A673 (cell line): ENCODE measurements around the gene STK33. TPM values are rescaled to one million over a fixed set of nuclear protein-coding genes. Genes with fewer than 3 reads are reported as not detected.
A peak's percentile ranks its signal among the peaks of the same experiment; 100 is the strongest.

Experiments
- Bru-seq: library from RNA; stranded (reverse); fragments of 400-500 nt; gene quantifications from one replicate; lab custom pipeline; 2021; lab: Mats Ljungman, UMichigan
- BruChase-seq, 2 experiments: library from RNA; stranded (reverse); fragments of 400-500 nt; gene quantifications; one replicate each; lab custom pipeline; 2021; lab: Mats Ljungman, UMichigan
- BruUV-seq: library from RNA; stranded (reverse); fragments of 400-500 nt; replicated peaks from 2 replicates; lab custom pipeline; 2021; lab: Mats Ljungman, UMichigan
- CTCF ChIA-PET: fragments of 300-600 bp; sonication (Branson Sonifier 250); formaldehyde crosslinking; loops from one replicate; lab custom pipeline; 2022; ENCODE audit warnings: antibody characterized with exemption; lab: Charles Lee
- POLR2A ChIA-PET: fragments of 300-600 bp; sonication (Branson Sonifier 250); formaldehyde crosslinking; loops from one replicate; lab custom pipeline; 2022; ENCODE audit warnings: antibody characterized with exemption; ENCODE audit not compliant: low non-redundant PET; lab: Charles Lee
- DNase-seq: peaks from one replicate; pipeline ENCODE4 v3.0.0-alpha.2; 2015; ENCODE audit warnings: low spot score
- H3K27ac ChIP-seq: fragments of 200-600 bp; sonication (generic); 2 replicates; pipeline ENCODE4 v1.5.1; 2016; ENCODE audit warnings: mixed run types, low read depth, mild to moderate bottlenecking, mixed read lengths, antibody characterized with exemption, low read length; ENCODE audit not compliant: poor library complexity, severe bottlenecking
- H3K27me3 ChIP-seq: fragments of 200-600 bp; sonication (generic); replicated peaks from 2 replicates; pipeline ENCODE4 v1.6.1; 2017; ENCODE audit warnings: mixed run types, low read depth, mild to moderate bottlenecking, mixed read lengths, antibody characterized with exemption, low read length; ENCODE audit not compliant: insufficient read depth, poor library complexity
- H3K36me3 ChIP-seq: fragments of 200-600 bp; sonication (generic); 2 replicates; pipeline ENCODE4 v1.6.1; 2016; ENCODE audit warnings: mixed run types, mild to moderate bottlenecking, mixed read lengths, antibody characterized with exemption, low read length; ENCODE audit not compliant: insufficient read depth, poor library complexity, severe bottlenecking
- H3K4me1 ChIP-seq: fragments of 200-600 bp; sonication (generic); 2 replicates; pipeline ENCODE4 v1.6.1; 2017; ENCODE audit warnings: mixed run types, mild to moderate bottlenecking, mixed read lengths, antibody characterized with exemption, low read length; ENCODE audit not compliant: insufficient read depth, poor library complexity, severe bottlenecking
- H3K4me3 ChIP-seq: fragments of 200-600 bp; sonication (generic); 2 replicates; pipeline ENCODE4 v1.5.1; 2016; ENCODE audit warnings: low read depth, mixed run types, mild to moderate bottlenecking, mixed read lengths, low read length; ENCODE audit not compliant: poor library complexity, severe bottlenecking
- H3K9me3 ChIP-seq: fragments of 200-600 bp; sonication (generic); 2 replicates; pipeline ENCODE4 v1.6.1; 2016; ENCODE audit warnings: mixed run types, low read depth, mild to moderate bottlenecking, mixed read lengths, antibody characterized with exemption, low read length; ENCODE audit not compliant: poor library complexity, severe bottlenecking
- EZH2 ChIP-seq: fragments of 200-600 bp; sonication (generic); IDR thresholded peaks from 2 replicates; pipeline ENCODE4 v1.6.1; 2017; ENCODE audit warnings: borderline replicate concordance, low read depth, mild to moderate bottlenecking, mixed read lengths, antibody characterized with exemption, low read length; ENCODE audit not compliant: poor library complexity, severe bottlenecking
- intact Hi-C: fragments of 100-400 bp; cut with micrococcal nuclease; formaldehyde crosslinking; loops from one replicate; pipeline ENCODE4 v1.10.0; 2022; ENCODE audit not compliant: unreplicated experiment
- long read RNA-seq: library from polyadenylated mRNA; stranded (forward); transcript quantifications from one replicate; pipeline ENCODE4 v2.0.0, GENCODE V29; 2022
- total RNA-seq: library from RNA; stranded (reverse); gene quantifications from 2 replicates; pipeline ENCODE4 v1.2.3, GENCODE V29; 2021
- TF ChIP-seq, protein P1 (sequence below): fragments of 300-800, 200-600 bp; sonication (generic); conservative IDR thresholded peaks from 2 replicates; pipeline ENCODE4 v1.5.1; 2017; ENCODE audit warnings: low read depth, mild to moderate bottlenecking, antibody characterized with exemption, low read length, moderate library complexity, mixed read lengths

Gene STK33
- total RNA-seq = not detected in 2 replicates
- Bru-seq, nascent RNA = percentile 14 among the genes with signal in this experiment
- percentile 18 among the genes with signal in this experiment for BruChase-seq, experiment 1, labeled RNA remaining after a 2-hour chase
- percentile 15 among the genes with signal in this experiment for BruChase-seq, experiment 2, labeled RNA remaining after a 6-hour chase
- long read RNA-seq = 0 reads

DNA sequence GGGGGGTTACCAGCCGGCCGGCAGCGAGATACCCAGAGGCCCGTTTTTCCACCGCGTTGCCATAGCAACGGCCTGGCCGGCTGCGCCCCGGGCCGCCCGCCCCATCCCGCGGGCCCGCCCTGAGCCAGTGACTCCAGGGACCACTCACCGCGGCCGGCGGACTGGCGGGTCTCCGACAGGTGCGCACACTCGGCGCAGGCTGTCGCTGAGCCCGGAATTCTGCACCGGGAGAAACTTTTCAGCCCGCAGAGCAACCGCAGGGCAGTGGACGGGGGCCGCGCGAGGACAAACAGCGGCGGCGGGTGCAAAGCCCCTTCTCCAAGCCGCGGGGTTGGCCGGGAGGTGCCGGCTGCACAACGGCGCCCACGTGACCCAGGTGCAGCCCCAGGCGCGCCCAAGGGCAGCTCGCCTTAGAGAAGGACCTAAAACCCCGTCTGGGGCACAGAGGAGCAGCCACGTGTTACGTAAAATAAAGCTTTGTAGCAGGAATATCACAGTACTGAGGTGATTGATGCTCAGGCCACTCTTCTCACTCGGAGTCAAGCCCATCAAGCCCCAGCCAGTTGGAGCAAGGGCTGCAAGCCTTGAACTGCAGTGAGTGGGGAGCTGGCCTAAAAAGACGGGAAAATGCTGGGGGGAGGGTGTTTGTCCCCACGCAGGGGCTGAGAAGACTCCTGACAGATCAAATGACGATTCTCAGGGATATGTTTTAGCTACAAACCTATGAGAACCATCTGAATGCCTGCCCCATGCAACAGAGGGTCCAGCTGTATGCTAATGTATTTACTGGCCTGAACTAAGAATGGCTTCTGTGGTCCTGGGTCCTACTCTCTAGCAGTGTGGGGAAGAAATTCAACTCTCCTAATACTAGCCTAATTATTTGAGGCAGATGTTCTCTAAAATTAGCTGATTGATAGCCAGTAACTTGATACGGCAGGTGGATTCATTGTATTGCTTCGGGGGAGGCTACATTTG, at the start of gene STK33:
STK33 (minus strand) TSS at position 294 of the 975 bp plus-strand sequence. CDS start 119,323 bp downstream, outside the sequence.
- POLR2A ChIA-PET = no interaction called here
- CTCF ChIA-PET = no interaction called here
- Histone ChIP-seq H3K4me3 (no peak within 1 kb of the TSS), H3K36me3 (no peaks in the 10 kb centered on the region), H3K27me3 (peaks cover 91% of the 10 kb centered on the region), H3K9me3 (no peaks in the 10 kb centered on the region), H3K27ac (no peak within 1 kb of the TSS), H3K4me1 (no peaks in the 10 kb centered on the region)
- intact Hi-C loops = no loop called here
- no peak for DNase-seq
- TF ChIP-seq, protein P1, sequence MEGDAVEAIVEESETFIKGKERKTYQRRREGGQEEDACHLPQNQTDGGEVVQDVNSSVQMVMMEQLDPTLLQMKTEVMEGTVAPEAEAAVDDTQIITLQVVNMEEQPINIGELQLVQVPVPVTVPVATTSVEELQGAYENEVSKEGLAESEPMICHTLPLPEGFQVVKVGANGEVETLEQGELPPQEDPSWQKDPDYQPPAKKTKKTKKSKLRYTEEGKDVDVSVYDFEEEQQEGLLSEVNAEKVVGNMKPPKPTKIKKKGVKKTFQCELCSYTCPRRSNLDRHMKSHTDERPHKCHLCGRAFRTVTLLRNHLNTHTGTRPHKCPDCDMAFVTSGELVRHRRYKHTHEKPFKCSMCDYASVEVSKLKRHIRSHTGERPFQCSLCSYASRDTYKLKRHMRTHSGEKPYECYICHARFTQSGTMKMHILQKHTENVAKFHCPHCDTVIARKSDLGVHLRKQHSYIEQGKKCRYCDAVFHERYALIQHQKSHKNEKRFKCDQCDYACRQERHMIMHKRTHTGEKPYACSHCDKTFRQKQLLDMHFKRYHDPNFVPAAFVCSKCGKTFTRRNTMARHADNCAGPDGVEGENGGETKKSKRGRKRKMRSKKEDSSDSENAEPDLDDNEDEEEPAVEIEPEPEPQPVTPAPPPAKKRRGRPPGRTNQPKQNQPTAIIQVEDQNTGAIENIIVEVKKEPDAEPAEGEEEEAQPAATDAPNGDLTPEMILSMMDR = no peak
- TF ChIP-seq EZH2 = no peak
- BruUV-seq = no TSS peak

DNA sequence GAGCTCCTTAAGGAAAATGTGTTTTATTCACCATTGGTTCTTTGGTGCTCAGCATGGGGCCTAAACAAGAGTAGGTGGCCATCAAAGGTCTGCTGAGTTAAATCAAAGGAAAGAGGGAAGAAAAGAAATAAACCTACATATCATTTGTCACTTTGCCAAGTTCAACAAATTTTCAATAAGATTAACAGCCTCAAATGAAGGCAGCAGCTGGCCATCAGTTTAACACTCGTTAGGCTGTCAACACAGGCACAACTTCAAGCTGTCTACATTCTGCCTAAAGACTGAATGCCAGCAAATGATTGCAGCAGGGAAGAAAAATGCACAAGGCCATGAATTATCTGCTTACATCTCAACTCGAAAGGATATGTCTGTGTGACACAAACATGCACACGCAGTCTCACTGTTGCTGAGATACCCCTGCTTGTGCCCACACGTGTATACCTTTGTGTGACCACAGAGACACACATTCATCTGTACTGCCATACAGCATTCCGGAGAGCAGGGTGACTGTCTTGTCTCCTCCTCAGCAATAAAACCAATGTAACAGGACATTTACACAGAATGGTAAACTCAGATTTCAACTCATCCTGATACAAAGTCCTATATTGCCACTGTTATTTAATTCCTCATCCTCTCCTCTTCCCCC, 48.3 kb upstream of the STK33 start:
- no TSS peak for BruUV-seq
- POLR2A ChIA-PET = no interaction called here
- intact Hi-C loops = no loop called here

DNA sequence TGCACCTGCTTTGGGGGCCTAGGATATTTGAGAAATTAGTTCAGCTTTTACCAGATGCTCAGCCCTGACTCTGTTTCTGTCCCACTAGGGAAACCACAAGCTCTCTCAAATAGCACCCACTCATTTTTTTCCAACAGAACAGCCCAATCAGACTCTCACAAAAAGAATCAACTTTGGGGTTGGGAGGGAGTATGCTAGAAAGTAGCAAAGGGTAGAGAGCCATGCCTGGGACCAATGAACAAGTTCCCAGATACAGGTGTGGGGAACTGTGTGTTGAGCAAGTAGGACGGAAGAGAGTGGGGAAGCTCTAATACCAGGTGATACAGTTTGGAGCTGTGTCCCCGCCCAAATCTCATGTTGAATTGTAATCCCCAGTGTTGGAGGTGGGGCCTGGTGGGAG, 47.3 kb upstream of the STK33 start:
- Histone ChIP-seq H3K4me3 (no peak overlapping the region), H3K27ac (no peak overlapping the region), H3K36me3 (no peaks in the 10 kb centered on the region), H3K4me1 (no peaks in the 10 kb centered on the region), H3K27me3 (no peaks in the 10 kb centered on the region), H3K9me3 (no peaks in the 10 kb centered on the region)
- CTCF ChIA-PET = no interaction called here
- TF ChIP-seq, protein P1 = no peak
- no peak for TF ChIP-seq EZH2
- no TSS peak for BruUV-seq
- POLR2A ChIA-PET = no interaction called here
- intact Hi-C loops = no loop called here
- DNase-seq = no peak

More for the DNA sequence above, 48.3 kb upstream of the STK33 start:
- Histone ChIP-seq H3K4me3 (no peak overlapping the region), H3K27me3 (no peaks in the 10 kb centered on the region), H3K4me1 (no peaks in the 10 kb centered on the region), H3K27ac (no peak overlapping the region), H3K9me3 (no peaks in the 10 kb centered on the region), H3K36me3 (no peaks in the 10 kb centered on the region)
- no peak for DNase-seq
- CTCF ChIA-PET = no interaction called here
- TF ChIP-seq EZH2 = no peak
- TF ChIP-seq, protein P1 = no peak
